GM12873 (cell line): ENCODE data around the gene THY1.

Source experiments
- TF ChIP-seq, protein P1 (sequence below): IDR thresholded peaks from 2 replicates; pipeline ENCODE4 v1.5.1; 2012; ENCODE audit warnings: low read depth, mild to moderate bottlenecking, moderate library complexity, low read length, control low read depth; ENCODE audit not compliant: insufficient read depth; ENCODE audit errors: missing control alignments

The THY1 gene

GRCh38 chr11:119415966-119416365, 7.0 kb downstream of the THY1 start:
- TF ChIP-seq, protein P1, sequence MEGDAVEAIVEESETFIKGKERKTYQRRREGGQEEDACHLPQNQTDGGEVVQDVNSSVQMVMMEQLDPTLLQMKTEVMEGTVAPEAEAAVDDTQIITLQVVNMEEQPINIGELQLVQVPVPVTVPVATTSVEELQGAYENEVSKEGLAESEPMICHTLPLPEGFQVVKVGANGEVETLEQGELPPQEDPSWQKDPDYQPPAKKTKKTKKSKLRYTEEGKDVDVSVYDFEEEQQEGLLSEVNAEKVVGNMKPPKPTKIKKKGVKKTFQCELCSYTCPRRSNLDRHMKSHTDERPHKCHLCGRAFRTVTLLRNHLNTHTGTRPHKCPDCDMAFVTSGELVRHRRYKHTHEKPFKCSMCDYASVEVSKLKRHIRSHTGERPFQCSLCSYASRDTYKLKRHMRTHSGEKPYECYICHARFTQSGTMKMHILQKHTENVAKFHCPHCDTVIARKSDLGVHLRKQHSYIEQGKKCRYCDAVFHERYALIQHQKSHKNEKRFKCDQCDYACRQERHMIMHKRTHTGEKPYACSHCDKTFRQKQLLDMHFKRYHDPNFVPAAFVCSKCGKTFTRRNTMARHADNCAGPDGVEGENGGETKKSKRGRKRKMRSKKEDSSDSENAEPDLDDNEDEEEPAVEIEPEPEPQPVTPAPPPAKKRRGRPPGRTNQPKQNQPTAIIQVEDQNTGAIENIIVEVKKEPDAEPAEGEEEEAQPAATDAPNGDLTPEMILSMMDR: no peak

DNA sequence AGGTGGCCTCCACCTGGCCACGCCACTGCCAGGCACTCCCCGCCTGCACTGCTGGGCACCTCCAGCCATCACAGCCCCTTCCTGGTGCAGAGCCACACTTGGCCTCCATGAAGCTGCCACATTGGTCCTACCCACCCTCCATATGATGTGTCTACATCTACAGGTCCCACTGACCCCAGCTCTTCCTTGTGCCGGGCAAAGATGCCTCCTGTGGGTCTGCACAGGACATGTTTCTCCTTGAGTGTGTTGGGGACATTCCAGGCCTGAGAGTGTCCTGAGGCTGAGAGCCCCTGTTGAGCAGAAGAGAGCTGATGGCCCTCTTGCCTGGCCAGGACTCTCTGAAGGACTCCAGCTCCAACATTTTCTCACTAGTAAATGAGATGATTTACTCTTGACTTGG, 7.5 kb downstream of the THY1 start:
- TF ChIP-seq, protein P1: no peak

GRCh38 chr11:119414734-119415133, 8.2 kb downstream of the THY1 start:
- TF ChIP-seq, protein P1: no peak

GRCh38 chr11:119414321-119414720, 8.7 kb downstream of the THY1 start:
- TF ChIP-seq, protein P1: no peak

- TF ChIP-seq, protein P1: no peak
Measured at GRCh38 chr11:119412072-119412471, 10.9 kb downstream of the THY1 start.

DNA sequence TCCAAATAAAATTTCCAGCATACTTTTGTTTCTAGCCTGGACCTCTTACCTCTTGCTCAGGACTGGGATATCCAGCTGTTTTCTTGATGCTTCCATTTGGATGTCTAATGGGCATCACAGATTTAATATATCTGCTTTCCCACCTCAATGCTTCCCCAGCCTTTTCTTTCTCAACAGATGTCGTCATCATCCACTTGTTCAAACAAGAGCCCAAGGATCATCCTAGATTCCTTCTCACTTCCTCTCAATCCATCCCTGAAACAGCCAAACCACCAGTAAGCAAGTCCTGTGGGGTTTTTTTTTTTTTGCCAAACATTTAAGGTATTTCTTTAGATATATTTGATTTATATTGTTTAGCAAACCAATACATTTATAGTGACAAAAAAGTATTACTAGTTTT, 12.5 kb downstream of the THY1 start:
- TF ChIP-seq, protein P1: no peak

DNA sequence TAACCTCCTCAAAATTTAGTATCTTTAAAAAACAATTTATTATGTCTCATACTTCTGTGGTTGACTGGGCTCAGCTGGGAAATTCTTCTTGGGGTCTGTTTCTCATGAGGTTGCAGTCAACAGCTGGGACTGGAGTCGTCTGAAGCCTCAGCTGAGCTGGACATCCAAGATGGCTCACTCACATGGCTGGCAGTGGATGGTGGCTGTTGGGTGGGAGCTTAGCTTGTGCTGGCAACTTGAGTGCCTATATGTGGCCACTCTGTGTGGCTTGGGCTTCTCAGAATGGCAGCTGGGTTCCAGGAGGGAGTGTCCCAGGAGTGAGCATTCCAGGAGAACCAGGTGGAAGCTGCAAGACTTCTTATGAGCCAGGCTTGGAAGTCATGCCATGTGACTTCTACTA, 13.2 kb downstream of the THY1 start:
- TF ChIP-seq, protein P1: no peak
